SK-N-MC (cell line): ENCODE data around the gene RDM1.

Source experiments
- EZH2 ChIP-seq: fragments of 200-600 bp; sonication (generic); IDR thresholded peaks from one replicate; pipeline ENCODE4 v1.6.1; 2017; ENCODE audit warnings: antibody characterized with exemption
- POLR2AphosphoS5 ChIP-seq: IDR thresholded peaks from 2 replicates; pipeline ENCODE4 v1.6.1; 2012; ENCODE audit warnings: mild to moderate bottlenecking, low read depth, low read length, borderline replicate concordance

DNA sequence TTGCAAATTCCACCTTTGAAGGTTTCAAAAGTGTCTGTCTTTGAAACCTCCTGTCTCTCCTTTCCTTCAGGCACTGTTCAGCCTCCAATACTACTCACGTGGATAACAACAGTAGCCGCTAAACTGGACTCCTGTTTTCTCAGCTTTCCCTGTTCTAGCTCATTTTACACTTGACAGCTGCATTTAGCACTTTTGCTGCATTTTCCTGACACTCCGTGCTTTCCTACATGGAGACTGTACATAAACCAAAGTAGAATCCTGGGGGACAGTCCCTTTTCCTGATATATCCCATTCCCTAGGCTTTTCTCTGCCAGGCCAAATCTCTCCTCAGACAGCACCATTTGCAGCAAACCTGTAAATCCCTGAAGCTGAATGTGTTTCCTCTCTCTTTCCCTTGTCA is 54.0 kb downstream of the RDM1 start:
- TF ChIP-seq EZH2 (no peak), POLR2AphosphoS5 (no peak)
